Measurements from ENCODE around the gene GALNT3. TPM values are rescaled to one million over a fixed set of nuclear protein-coding genes. Genes with fewer than 3 reads are reported as not detected.

The GALNT3 gene
- total RNA-seq (1 to 10 TPM; 2.2 to 2.3 TPM), polyA plus RNA-seq (under 1 TPM; 0.29 to 0.92 TPM)

DNA sequence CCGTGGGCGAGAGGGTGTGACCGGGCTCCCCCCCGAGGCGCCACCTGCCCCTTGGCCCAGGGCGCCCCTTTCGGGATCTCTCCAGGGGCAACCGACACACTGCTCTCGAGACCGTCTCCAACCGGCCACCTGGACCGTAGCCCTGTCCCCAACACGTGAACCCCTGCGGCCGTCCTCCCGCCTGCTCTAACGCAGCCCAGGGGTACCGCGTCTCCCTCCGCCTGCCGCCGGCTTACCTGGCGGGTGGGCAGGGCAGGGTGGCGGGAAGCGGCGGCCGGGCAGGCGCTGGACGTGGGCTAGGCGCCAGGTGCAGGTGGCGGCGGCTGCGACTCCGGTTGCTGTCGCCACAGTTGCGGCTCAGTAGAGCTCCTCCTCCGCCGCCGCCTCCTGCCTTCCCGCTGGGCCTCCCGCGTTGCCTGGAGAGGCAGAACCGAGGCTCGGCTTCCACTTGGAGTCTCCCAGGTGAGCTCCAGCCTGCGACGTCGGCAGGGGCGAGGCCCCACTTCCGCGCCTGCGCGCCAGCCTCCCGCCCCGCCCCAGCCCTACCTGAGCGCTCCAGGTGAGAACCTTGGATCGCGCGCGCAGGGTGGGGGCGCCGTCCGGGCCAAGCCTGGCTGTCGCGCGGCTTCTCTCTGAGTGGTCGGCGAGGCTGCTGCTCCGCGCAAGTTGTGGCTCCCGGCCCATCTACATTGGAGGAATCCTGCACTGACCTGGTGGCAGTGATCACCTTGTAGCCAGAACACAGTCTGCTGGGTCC lies at the start of gene GALNT3:
TSS of gene GALNT3 (minus strand) at position 469 of the 757 bp plus-strand sequence. CDS start 23,547 bp downstream, outside the sequence.
- H3K4me3 ChIP-seq (ENCODE audit: low read depth in 1 of 3, low read length in 3 of 3) = peak within 1 kb of the TSS; percentile 45 to 81 (median 46)
- WGBS = 2% methylated on average over 70 of the region's 70 CpGs
- no peaks in the 10 kb centered on the region for H3K9me3 ChIP-seq (ENCODE audit: control insufficient read depth in 4 of 4, low read length in 3 of 4)
- TF ChIP-seq RXRA (IDR thresholded peaks at IDR 0.05) (no peak), RAD21 (IDR thresholded peaks at IDR 0.05) (no peak), JUND (IDR thresholded peaks at IDR 0.05) (no peak), FOXA2 (IDR thresholded peaks at IDR 0.05) (no peak), GABPA (IDR thresholded peaks at IDR 0.05 in 1 of 2, conservative IDR thresholded peaks at IDR 0.05 in 1 of 2) (no peak), HNF4G (IDR thresholded peaks at IDR 0.05) (no peak), NR2F2 (IDR thresholded peaks at IDR 0.05) (no peak), EGR1 (IDR thresholded peaks at IDR 0.05; ENCODE audit: low read depth in 2 of 2) (no peak), TAF1 (conservative IDR thresholded peaks at IDR 0.05) (no peak), SP1 (IDR thresholded peaks at IDR 0.05) (no peak), FOXA1 (IDR thresholded peaks at IDR 0.05) (no peak), HNF4A (conservative IDR thresholded peaks at IDR 0.05) (no peak), YY1 (IDR thresholded peaks at IDR 0.05) (no peak)
- TF ChIP-seq, protein P1, sequence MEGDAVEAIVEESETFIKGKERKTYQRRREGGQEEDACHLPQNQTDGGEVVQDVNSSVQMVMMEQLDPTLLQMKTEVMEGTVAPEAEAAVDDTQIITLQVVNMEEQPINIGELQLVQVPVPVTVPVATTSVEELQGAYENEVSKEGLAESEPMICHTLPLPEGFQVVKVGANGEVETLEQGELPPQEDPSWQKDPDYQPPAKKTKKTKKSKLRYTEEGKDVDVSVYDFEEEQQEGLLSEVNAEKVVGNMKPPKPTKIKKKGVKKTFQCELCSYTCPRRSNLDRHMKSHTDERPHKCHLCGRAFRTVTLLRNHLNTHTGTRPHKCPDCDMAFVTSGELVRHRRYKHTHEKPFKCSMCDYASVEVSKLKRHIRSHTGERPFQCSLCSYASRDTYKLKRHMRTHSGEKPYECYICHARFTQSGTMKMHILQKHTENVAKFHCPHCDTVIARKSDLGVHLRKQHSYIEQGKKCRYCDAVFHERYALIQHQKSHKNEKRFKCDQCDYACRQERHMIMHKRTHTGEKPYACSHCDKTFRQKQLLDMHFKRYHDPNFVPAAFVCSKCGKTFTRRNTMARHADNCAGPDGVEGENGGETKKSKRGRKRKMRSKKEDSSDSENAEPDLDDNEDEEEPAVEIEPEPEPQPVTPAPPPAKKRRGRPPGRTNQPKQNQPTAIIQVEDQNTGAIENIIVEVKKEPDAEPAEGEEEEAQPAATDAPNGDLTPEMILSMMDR (IDR thresholded peaks at IDR 0.05; ENCODE audit: low read depth, low read length, missing input control) = no peak
- TF ChIP-seq, protein P2, sequence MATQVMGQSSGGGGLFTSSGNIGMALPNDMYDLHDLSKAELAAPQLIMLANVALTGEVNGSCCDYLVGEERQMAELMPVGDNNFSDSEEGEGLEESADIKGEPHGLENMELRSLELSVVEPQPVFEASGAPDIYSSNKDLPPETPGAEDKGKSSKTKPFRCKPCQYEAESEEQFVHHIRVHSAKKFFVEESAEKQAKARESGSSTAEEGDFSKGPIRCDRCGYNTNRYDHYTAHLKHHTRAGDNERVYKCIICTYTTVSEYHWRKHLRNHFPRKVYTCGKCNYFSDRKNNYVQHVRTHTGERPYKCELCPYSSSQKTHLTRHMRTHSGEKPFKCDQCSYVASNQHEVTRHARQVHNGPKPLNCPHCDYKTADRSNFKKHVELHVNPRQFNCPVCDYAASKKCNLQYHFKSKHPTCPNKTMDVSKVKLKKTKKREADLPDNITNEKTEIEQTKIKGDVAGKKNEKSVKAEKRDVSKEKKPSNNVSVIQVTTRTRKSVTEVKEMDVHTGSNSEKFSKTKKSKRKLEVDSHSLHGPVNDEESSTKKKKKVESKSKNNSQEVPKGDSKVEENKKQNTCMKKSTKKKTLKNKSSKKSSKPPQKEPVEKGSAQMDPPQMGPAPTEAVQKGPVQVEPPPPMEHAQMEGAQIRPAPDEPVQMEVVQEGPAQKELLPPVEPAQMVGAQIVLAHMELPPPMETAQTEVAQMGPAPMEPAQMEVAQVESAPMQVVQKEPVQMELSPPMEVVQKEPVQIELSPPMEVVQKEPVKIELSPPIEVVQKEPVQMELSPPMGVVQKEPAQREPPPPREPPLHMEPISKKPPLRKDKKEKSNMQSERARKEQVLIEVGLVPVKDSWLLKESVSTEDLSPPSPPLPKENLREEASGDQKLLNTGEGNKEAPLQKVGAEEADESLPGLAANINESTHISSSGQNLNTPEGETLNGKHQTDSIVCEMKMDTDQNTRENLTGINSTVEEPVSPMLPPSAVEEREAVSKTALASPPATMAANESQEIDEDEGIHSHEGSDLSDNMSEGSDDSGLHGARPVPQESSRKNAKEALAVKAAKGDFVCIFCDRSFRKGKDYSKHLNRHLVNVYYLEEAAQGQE (IDR thresholded peaks at IDR 0.05) = no peak
- TF ChIP-seq, protein P3, sequence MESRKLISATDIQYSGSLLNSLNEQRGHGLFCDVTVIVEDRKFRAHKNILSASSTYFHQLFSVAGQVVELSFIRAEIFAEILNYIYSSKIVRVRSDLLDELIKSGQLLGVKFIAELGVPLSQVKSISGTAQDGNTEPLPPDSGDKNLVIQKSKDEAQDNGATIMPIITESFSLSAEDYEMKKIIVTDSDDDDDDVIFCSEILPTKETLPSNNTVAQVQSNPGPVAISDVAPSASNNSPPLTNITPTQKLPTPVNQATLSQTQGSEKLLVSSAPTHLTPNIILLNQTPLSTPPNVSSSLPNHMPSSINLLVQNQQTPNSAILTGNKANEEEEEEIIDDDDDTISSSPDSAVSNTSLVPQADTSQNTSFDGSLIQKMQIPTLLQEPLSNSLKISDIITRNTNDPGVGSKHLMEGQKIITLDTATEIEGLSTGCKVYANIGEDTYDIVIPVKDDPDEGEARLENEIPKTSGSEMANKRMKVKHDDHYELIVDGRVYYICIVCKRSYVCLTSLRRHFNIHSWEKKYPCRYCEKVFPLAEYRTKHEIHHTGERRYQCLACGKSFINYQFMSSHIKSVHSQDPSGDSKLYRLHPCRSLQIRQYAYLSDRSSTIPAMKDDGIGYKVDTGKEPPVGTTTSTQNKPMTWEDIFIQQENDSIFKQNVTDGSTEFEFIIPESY (IDR thresholded peaks at IDR 0.05) = no peak
- TF ChIP-seq, protein P4, sequence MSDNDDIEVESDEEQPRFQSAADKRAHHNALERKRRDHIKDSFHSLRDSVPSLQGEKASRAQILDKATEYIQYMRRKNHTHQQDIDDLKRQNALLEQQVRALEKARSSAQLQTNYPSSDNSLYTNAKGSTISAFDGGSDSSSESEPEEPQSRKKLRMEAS (IDR thresholded peaks at IDR 0.05) = no peak
- TF ChIP-seq, protein P5, sequence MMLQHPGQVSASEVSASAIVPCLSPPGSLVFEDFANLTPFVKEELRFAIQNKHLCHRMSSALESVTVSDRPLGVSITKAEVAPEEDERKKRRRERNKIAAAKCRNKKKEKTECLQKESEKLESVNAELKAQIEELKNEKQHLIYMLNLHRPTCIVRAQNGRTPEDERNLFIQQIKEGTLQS (IDR thresholded peaks at IDR 0.05) = no peak
- DNase-seq (ENCODE audit: low spot score) = no peak
- H3K4me1 ChIP-seq (ENCODE audit: control insufficient read depth in 4 of 4, insufficient read depth in 4 of 4, low read length in 3 of 4) = peaks cover 6 to 17% (median 11%) of the 10 kb centered on the region in 4 donors
- no peaks in the 10 kb centered on the region for H3K36me3 ChIP-seq (ENCODE audit: control insufficient read depth in 4 of 4, insufficient read depth in 3 of 4, low read depth in 1 of 4, low read length in 3 of 4)
- peaks cover 0 to 3% (median 0%) of the 10 kb centered on the region in 4 donors for H3K27me3 ChIP-seq (ENCODE audit: control insufficient read depth in 4 of 4, insufficient read depth in 4 of 4, low read length in 3 of 4)
- H3K9ac ChIP-seq (ENCODE audit: low read depth in 1 of 2, low read length in 2 of 2) = peak within 1 kb of the TSS in 1 of 2 donors; percentile 58
- H3K27ac ChIP-seq (ENCODE audit: low read depth in 1 of 2, low read length in 2 of 2) = peak within 1 kb of the TSS; percentile 5 to 21
